A673 (cell line): ENCODE data around the gene MYLK3. TPM values are rescaled to one million over a fixed set of nuclear protein-coding genes. Genes with fewer than 3 reads are reported as not detected.
"Not testable (repeated sequence)": the region's sequence is repeated elsewhere in the genome, so short reads cannot be mapped to it uniquely, and the experiment has no call there.

Source experiments
- BruUV-seq: library from RNA; stranded (reverse); fragments of 400-500 nt; replicated peaks from 2 replicates; lab custom pipeline; 2021; lab: Mats Ljungman, UMichigan
- CTCF ChIA-PET: fragments of 300-600 bp; sonication (Branson Sonifier 250); formaldehyde crosslinking; loops from one replicate; lab custom pipeline; 2022; ENCODE audit warnings: antibody characterized with exemption; lab: Charles Lee
- POLR2A ChIA-PET: fragments of 300-600 bp; sonication (Branson Sonifier 250); formaldehyde crosslinking; loops from one replicate; lab custom pipeline; 2022; ENCODE audit warnings: antibody characterized with exemption; ENCODE audit not compliant: low non-redundant PET; lab: Charles Lee
- DNase-seq: peaks from one replicate; pipeline ENCODE4 v3.0.0-alpha.2; 2015; ENCODE audit warnings: low spot score
- H3K27ac ChIP-seq: fragments of 200-600 bp; sonication (generic); 2 replicates; pipeline ENCODE4 v1.5.1; 2016; ENCODE audit warnings: mixed run types, low read depth, mild to moderate bottlenecking, mixed read lengths, antibody characterized with exemption, low read length; ENCODE audit not compliant: poor library complexity, severe bottlenecking
- H3K27me3 ChIP-seq: fragments of 200-600 bp; sonication (generic); replicated peaks from 2 replicates; pipeline ENCODE4 v1.6.1; 2017; ENCODE audit warnings: mixed run types, low read depth, mild to moderate bottlenecking, mixed read lengths, antibody characterized with exemption, low read length; ENCODE audit not compliant: insufficient read depth, poor library complexity
- H3K36me3 ChIP-seq: fragments of 200-600 bp; sonication (generic); 2 replicates; pipeline ENCODE4 v1.6.1; 2016; ENCODE audit warnings: mixed run types, mild to moderate bottlenecking, mixed read lengths, antibody characterized with exemption, low read length; ENCODE audit not compliant: insufficient read depth, poor library complexity, severe bottlenecking
- H3K4me1 ChIP-seq: fragments of 200-600 bp; sonication (generic); 2 replicates; pipeline ENCODE4 v1.6.1; 2017; ENCODE audit warnings: mixed run types, mild to moderate bottlenecking, mixed read lengths, antibody characterized with exemption, low read length; ENCODE audit not compliant: insufficient read depth, poor library complexity, severe bottlenecking
- H3K4me3 ChIP-seq: fragments of 200-600 bp; sonication (generic); 2 replicates; pipeline ENCODE4 v1.5.1; 2016; ENCODE audit warnings: low read depth, mixed run types, mild to moderate bottlenecking, mixed read lengths, low read length; ENCODE audit not compliant: poor library complexity, severe bottlenecking
- H3K9me3 ChIP-seq: fragments of 200-600 bp; sonication (generic); 2 replicates; pipeline ENCODE4 v1.6.1; 2016; ENCODE audit warnings: mixed run types, low read depth, mild to moderate bottlenecking, mixed read lengths, antibody characterized with exemption, low read length; ENCODE audit not compliant: poor library complexity, severe bottlenecking
- CTCF ChIP-seq: fragments of 300-800, 200-600 bp; sonication (generic); conservative IDR thresholded peaks from 2 replicates; pipeline ENCODE4 v1.5.1; 2017; ENCODE audit warnings: low read depth, mild to moderate bottlenecking, antibody characterized with exemption, low read length, moderate library complexity, mixed read lengths
- EZH2 ChIP-seq: fragments of 200-600 bp; sonication (generic); IDR thresholded peaks from 2 replicates; pipeline ENCODE4 v1.6.1; 2017; ENCODE audit warnings: borderline replicate concordance, low read depth, mild to moderate bottlenecking, mixed read lengths, antibody characterized with exemption, low read length; ENCODE audit not compliant: poor library complexity, severe bottlenecking
- intact Hi-C: fragments of 100-400 bp; cut with micrococcal nuclease; formaldehyde crosslinking; loops from one replicate; pipeline ENCODE4 v1.10.0; 2022; ENCODE audit not compliant: unreplicated experiment
- total RNA-seq: library from RNA; stranded (reverse); gene quantifications from 2 replicates; pipeline ENCODE4 v1.2.3, GENCODE V29; 2021

MYLK3 gene
- total RNA-seq, 1 experiment from 2014 or later, result 0.77 TPM

GRCh38 chr16:46686815-46687473, 61.2 kb downstream of the MYLK3 start:
- H3K4me1 ChIP-seq, result peaks cover 16% of the 10 kb centered on the region
- peak overlapping the region; percentile 84 for H3K4me3 ChIP-seq
- intact Hi-C loops, result loop anchor here (10.0 kb wide), 1 partner anchor 108 kb away; no protein-coding TSS in a partner anchor
- H3K27ac ChIP-seq, result no peak overlapping the region
- CTCF ChIA-PET, result no interaction called here
- POLR2A ChIA-PET, result no interaction called here
- BruUV-seq, result no TSS peak
- peaks cover 12% of the 10 kb centered on the region for H3K36me3 ChIP-seq
- H3K27me3 ChIP-seq, result no peaks in the 10 kb centered on the region
- TF ChIP-seq EZH2 (no peak), CTCF (no peak)
- H3K9me3 ChIP-seq, result no peaks in the 10 kb centered on the region
- no peak for DNase-seq

- H3K4me1 ChIP-seq, DNase-seq, H3K27ac ChIP-seq, POLR2A ChIA-PET, BruUV-seq, H3K27me3 ChIP-seq, CTCF ChIA-PET, H3K9me3 ChIP-seq, H3K4me3 ChIP-seq: not testable (repeated sequence)
- intact Hi-C loops, result loop anchor here (10.0 kb wide), 1 partner anchor 113 kb away; no protein-coding TSS in a partner anchor
- peaks cover 35% of the 10 kb centered on the region for H3K36me3 ChIP-seq
Observed at GRCh38 chr16:46681867-46682266, 66.3 kb downstream of the MYLK3 start.

- H3K36me3 ChIP-seq, result peaks cover 59% of the 10 kb centered on the region
- not testable (repeated sequence) for DNase-seq
- POLR2A ChIA-PET, result interaction anchor here (0.6 kb wide), 1 partner anchor 16 kb away, joined by 8 read pairs; no protein-coding TSS in a partner anchor
Observed at GRCh38 chr16:46677943-46678342, 70.2 kb downstream of the MYLK3 start.

GRCh38 chr16:46673320-46674013, 74.7 kb downstream of the MYLK3 start:
- H3K36me3 ChIP-seq, result peaks cover 78% of the 10 kb centered on the region
- POLR2A ChIA-PET, result interaction anchor here (1.0 kb wide), 1 partner anchor 134 kb away, joined by 3 read pairs; no protein-coding TSS in a partner anchor
- no peaks in the 10 kb centered on the region for H3K4me1 ChIP-seq
- no peaks in the 10 kb centered on the region for H3K9me3 ChIP-seq
- intact Hi-C loops, result loop anchor here (1.0 kb wide), 1 partner anchor 235 kb away; no protein-coding TSS in a partner anchor
- H3K27ac ChIP-seq, result no peak overlapping the region
- DNase-seq, result peak; percentile 71
- BruUV-seq, result no TSS peak
- CTCF ChIA-PET, result interaction anchor here (0.6 to 1.0 kb wide), 2 partner anchors 129 to 237 kb away, joined by 3 to 4 read pairs; no protein-coding TSS in a partner anchor
- no peaks in the 10 kb centered on the region for H3K27me3 ChIP-seq
- TF ChIP-seq CTCF, result peak; percentile 91
- TF ChIP-seq EZH2, result no peak
- no peak overlapping the region for H3K4me3 ChIP-seq

More at GRCh38 chr16:46677943-46678342, 70.2 kb downstream of the MYLK3 start:
- CTCF ChIA-PET, result interaction anchor here (0.6 kb wide), 2 partner anchors 12 to 123 kb away, joined by 4 read pairs; partner anchors contain the start of gene ORC6
- H3K27ac ChIP-seq, H3K4me3 ChIP-seq, H3K4me1 ChIP-seq, intact Hi-C loops, H3K27me3 ChIP-seq, BruUV-seq, H3K9me3 ChIP-seq: not testable (repeated sequence)
